NCI-H2081 treated with DMSO at 0.1 percent for 48 hours (cell line): ENCODE results near the gene SUPT3H.

ENCODE experiments used
- DNase-seq: peaks from one replicate; lab custom pipeline; 2025; lab: John Stamatoyannopoulos, UW

Gene SUPT3H

GRCh38 chr6:45377554-45378333, at the start of gene SUPT3H:
TSS of gene SUPT3H (minus strand) at chr6:45377934.
- DNase-seq, result peak; percentile 83

GRCh38 chr6:45426251-45426650, 48.5 kb upstream of the SUPT3H start:
- DNase-seq, result no peak

GRCh38 chr6:45424451-45424861, 46.7 kb upstream of the SUPT3H start:
- no peak for DNase-seq

- DNase-seq, result no peak
Measured at GRCh38 chr6:45423824-45424450, 46.2 kb upstream of the SUPT3H start.

GRCh38 chr6:45423111-45423823, 45.5 kb upstream of the SUPT3H start:
- DNase-seq, result no peak

GRCh38 chr6:45422503-45423110, 44.9 kb upstream of the SUPT3H start:
- no peak for DNase-seq

- no peak for DNase-seq
Measured at GRCh38 chr6:45421709-45422502, 44.2 kb upstream of the SUPT3H start.

GRCh38 chr6:45420909-45421708, 43.4 kb upstream of the SUPT3H start:
- no peak for DNase-seq

GRCh38 chr6:45420083-45420908, 42.6 kb upstream of the SUPT3H start:
- no peak for DNase-seq

GRCh38 chr6:45419571-45420082, 41.9 kb upstream of the SUPT3H start:
- no peak for DNase-seq

GRCh38 chr6:45417436-45417835, 39.7 kb upstream of the SUPT3H start:
- DNase-seq, result no peak

- DNase-seq, result no peak
Measured at GRCh38 chr6:45416700-45417099, 39.0 kb upstream of the SUPT3H start.

GRCh38 chr6:45415788-45416518, 38.2 kb upstream of the SUPT3H start:
- no peak for DNase-seq

GRCh38 chr6:45415315-45415714, 37.6 kb upstream of the SUPT3H start:
- DNase-seq, result no peak

- no peak for DNase-seq
Measured at GRCh38 chr6:45411959-45412358, 34.2 kb upstream of the SUPT3H start.

GRCh38 chr6:45400021-45400420, 22.3 kb upstream of the SUPT3H start:
- DNase-seq, result no peak

- no peak for DNase-seq
Measured at GRCh38 chr6:45398075-45398813, 20.5 kb upstream of the SUPT3H start.

- no peak for DNase-seq
Measured at GRCh38 chr6:45394586-45395095, 16.9 kb upstream of the SUPT3H start.
